GM18907 (cell line): ENCODE results near the gene NADK2.

Experiments
- ATAC-seq: cut with Tn5 transposase; IDR thresholded peaks from one replicate; pipeline ENCODE4 v1.9.1; 2021; ENCODE audit warnings: mild to moderate bottlenecking, moderate library complexity; ENCODE audit not compliant: unreplicated experiment

The NADK2 gene

GRCh38 chr5:36164461-36164860 lies 77.3 kb downstream of the NADK2 start:
- ATAC-seq: no peak

GRCh38 chr5:36162810-36163486 lies 78.8 kb downstream of the NADK2 start:
- ATAC-seq: no peak

- no peak for ATAC-seq
Measured at GRCh38 chr5:36161361-36161760, 80.4 kb downstream of the NADK2 start.

DNA sequence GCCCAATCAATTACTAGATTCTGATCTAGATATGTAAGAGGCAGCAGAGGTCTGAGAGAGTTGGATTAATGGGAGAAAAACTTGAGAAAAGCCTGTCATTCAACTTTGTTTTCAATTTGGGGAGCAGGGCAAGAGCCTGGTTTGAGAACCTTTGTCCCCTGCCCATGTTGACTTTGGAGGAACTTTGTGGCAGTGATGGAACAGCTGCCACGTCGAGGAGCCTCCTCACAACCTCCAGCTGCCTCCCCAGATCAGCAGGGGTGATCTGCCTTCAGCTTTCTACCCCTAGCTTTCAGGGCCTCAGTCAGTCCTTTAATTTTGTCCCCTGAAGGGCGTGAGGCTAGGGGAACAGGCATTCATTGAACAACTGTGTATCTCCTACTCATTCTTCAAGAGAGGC lies 81.1 kb downstream of the NADK2 start:
- ATAC-seq: no peak

- ATAC-seq: no peak
Measured at GRCh38 chr5:36158144-36158543, 83.6 kb downstream of the NADK2 start.

DNA sequence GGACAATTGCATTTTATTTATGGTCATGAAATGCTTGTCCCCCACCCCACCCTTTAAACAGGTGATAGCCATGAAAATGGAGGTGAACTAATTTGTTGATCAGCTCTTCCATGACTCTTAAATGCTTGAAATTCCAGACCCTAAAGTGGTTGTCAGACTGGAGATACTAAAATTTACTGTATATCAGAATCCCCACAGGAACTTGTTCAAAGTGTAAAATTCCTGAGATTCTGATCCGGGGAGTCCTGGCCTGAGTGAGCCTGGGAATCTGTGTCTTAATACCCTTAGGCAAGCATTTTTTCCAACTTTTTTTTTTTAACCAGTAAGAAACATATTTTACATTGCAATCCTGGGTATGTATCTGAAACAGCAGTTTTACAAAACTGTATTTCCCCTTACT lies 85.1 kb downstream of the NADK2 start:
- ATAC-seq: no peak

DNA sequence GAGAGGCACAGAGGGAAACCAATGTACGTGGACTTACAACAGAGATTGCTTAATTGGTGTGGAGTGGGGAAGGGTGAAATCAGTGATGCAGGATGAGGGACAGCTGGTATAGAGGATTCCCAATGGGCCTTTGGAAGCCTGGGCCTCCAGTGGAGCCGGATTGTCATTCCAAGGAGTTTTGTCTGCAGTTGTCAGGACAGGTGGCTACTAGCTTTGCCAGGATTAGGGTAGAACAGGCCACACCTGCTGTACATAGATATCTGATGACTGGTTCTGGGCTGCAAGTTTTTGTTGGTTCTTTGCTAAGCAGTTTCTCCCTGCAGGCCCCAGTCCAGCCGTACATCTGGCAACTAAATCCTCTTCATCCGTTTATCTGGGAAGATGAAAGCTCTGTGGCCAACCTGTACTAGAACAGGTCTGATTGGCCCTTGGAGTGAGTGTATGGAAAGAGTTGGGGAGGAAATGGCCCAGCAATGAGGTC lies 85.6 kb downstream of the NADK2 start:
- ATAC-seq: no peak

DNA sequence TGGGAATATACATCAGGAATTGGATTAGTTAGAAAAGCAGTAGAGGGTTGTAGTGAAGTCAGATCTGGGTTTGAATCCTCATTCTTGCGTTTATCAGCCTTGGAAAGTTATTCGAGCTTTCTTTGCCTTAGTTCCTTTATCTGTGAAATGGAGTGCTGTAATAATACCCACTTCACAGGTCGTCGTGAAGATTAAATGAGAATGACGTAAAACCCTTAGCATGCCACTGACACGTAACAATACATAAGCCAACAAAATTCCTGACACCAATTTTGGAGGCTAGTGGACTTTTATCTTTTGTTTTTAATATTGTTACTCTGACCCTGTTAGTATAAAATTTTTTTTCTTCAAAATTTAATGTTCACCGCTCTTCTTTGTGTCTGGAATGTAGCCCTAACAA lies 86.4 kb downstream of the NADK2 start:
- no peak for ATAC-seq

GRCh38 chr5:36153726-36154125 lies 88.0 kb downstream of the NADK2 start:
- no peak for ATAC-seq

GRCh38 chr5:36153298-36153677 lies 88.4 kb downstream of the NADK2 start:
- no peak for ATAC-seq

DNA sequence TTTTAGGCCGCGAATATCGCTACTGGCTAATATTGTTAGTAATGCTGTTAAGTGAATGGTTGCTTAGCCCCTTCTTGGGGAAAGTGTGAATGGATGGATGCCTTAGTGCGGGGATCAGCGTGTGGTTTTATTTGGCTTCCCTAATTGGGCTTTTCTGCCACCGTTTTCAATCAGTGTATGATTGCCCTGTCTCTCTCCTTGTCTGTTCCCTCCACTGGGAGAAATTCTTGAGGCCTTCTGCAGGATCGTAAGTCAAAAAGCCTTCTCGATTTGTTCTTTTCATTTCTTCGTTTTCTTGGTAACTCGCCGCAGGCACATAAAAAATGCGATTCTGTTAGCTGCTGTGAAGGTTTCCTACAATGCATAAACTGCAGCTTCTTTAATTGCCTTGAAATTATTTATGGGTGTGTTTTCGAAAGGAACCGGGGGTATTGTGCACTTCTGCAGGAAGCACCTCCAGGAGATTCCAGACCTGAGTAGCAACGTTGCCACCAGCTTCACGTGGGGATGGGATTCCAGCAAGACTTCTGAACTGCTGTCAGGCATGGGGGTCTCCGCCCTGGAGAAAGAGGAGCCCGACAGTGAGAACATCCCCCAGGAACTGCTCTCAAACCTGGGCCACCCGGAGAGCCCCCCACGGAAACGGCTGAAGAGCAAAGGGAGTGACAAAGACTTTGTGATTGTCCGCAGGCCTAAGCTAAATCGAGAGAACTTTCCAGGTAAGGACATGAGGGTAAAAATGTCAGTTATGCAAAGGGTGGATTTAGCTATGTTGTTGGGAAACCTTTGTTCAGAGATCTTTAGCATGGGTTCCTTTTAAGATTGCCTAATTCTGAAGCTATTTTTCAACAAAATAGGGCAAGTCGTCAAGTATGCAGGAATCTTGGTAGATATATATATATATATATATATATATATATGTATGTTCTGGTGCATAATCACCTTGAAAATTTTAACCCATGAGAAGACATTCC lies 89.1 kb downstream of the NADK2 start:
- ATAC-seq: peak; percentile 3

- peak; percentile 99 for ATAC-seq
Measured at GRCh38 chr5:36151434-36152323, 90.0 kb downstream of the NADK2 start, which contains the start of the genes LMBRD2 and SKP2. Gene LMBRD2, minus strand, starts transcription at chr5:36151887. Its CDS starts 8,538 bp downstream, at chr5:36143349. Gene SKP2, plus strand, starts transcription at chr5:36152111. Its CDS starts 152 bp downstream, at chr5:36152263.

GRCh38 chr5:36150676-36151433 lies 90.9 kb downstream of the NADK2 start:
- ATAC-seq: peak; percentile 25

DNA sequence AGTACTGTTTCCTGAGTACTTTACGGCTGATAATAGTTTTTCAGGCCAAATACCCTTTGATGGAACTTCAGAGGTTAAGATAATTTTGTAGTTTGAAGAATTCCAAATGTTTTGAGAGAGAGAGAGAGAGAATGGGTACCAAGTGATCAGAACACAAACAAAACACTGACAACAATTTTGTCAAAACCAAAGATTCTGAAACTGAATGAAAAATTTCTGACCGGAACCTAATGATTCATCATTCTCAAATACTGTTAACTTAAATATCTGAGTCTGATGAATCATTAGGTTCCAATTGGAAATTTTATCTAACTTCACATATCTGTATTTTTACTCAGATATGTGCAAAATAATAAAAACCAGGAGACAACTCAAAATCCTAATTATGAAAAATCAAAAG lies 94.0 kb downstream of the NADK2 start:
- ATAC-seq: no peak

DNA sequence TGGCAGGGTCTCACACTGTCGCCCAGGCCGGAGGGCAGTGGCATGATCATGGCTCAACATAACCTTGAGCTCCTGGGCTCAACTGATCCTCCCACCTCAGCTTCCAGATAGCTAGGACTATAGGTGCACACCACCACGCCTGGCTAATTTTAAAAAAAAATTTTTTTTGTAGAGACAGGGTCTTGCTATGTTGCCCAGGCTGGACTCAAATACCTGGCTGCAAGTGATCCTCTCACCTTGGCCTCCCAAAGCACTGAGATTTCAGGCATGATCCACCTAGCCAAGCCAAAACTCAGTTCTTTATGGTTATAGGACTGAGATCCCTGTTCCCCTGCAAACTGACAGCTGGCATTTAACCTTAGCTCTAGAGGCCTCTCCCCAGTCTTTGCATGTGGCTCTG lies 95.3 kb downstream of the NADK2 start:
- ATAC-seq: no peak

DNA sequence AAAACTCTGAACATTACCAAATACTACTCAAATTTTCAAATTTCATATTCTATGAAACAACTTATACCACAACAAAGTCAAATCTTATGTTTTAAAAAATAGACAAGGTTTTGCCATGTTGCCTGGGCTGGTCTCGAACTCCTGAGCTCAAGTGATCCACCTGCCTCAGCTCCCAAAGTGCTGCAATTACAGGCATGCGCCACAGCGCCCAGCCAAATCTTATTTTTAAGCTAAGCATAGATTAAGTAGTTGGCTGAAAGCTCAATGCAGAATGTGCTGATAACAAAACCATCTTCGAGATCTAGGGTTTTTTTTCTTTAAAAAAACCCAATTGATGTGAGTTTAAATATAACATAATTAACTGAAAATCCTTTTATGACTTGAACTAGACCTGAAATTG lies 96.4 kb downstream of the NADK2 start:
- no peak for ATAC-seq
